Ramos (cell line): Measurements from ENCODE around the gene SLC12A6.
"Not testable (repeated sequence)": the region's sequence is repeated elsewhere in the genome, so short reads cannot be mapped to it uniquely, and the experiment has no call there.

Experiments
- in situ Hi-C: fragments of 300-500 bp; cut with MboI; formaldehyde crosslinking; loops from one replicate; pipeline ENCODE4 v1.14.3; 2022; ENCODE audit warnings: low sequenced_read_pairs; ENCODE audit not compliant: unreplicated experiment

The SLC12A6 gene

GRCh38 chr15:34359416-34359815 is 21.8 kb upstream of the SLC12A6 start:
- in situ Hi-C loops, result loop anchor here (25.0 kb wide), 1 partner anchor 247 kb away; the partner anchor contains the start of genes EMC7 and PGBD4

- in situ Hi-C loops, result loop anchor here (25.0 kb wide), 1 partner anchor 247 kb away; the partner anchor contains the start of genes EMC7 and PGBD4
Observed at GRCh38 chr15:34358948-34359347, 21.4 kb upstream of the SLC12A6 start.

DNA sequence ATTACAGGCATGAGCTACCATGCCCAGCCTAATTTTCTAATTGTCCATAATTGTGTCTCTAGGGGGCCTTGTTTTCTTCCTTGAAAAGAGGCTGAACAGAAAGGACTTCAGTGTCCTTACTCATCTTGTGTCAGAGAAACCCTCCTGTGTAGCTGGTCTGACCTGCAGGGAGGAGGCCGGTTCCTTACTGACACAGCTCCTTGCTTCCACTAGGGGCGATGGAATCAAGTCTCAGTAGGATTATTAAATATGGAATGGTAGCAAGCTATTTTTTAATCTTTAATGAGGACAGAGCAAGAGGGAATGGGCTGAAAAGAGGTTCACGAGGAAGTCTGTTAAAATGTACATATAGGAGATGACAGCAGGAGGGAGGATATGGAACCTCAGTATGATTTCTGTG is 20.8 kb upstream of the SLC12A6 start:
- in situ Hi-C loops, result loop anchor here (25.0 kb wide), 1 partner anchor 246 kb away; the partner anchor contains the start of genes EMC7 and PGBD4

- in situ Hi-C loops, result loop anchor here (25.0 kb wide), 1 partner anchor 245 kb away; the partner anchor contains the start of genes EMC7 and PGBD4
Observed at GRCh38 chr15:34357653-34358052, 20.1 kb upstream of the SLC12A6 start.

GRCh38 chr15:34355241-34355640 is 17.7 kb upstream of the SLC12A6 start:
- in situ Hi-C loops, result loop anchor here (25.0 kb wide), 1 partner anchor 243 kb away; the partner anchor contains the start of genes EMC7 and PGBD4

DNA sequence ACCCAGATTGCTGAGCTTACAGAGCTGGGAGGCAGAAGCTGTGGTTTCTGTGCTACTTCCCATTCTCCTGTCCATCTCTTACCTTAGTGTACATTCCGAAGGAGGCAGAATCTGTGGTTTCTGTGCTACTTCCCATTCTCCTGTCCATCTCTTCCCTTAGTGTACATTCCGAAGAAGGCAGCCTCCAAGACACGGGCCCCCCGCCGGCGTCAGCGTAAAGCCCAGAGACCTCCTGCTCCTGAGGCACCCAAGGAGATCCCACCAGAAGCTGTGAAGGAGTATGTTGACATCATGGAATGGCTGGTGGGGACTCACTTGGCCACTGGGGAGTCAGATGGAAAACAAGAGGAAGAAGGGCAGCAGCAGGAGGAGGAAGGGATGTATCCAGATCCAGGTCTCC is 16.7 kb upstream of the SLC12A6 start:
- in situ Hi-C loops, result loop anchor here (25.0 kb wide), 1 partner anchor 242 kb away; the partner anchor contains the start of genes EMC7 and PGBD4

- in situ Hi-C loops, result loop anchor here (25.0 kb wide), 1 partner anchor 241 kb away; the partner anchor contains the start of genes EMC7 and PGBD4
Observed at GRCh38 chr15:34353627-34354026, 16.0 kb upstream of the SLC12A6 start.

GRCh38 chr15:34352996-34353395 is 15.4 kb upstream of the SLC12A6 start:
- in situ Hi-C loops, result loop anchor here (25.0 kb wide), 1 partner anchor 241 kb away; the partner anchor contains the start of genes EMC7 and PGBD4

DNA sequence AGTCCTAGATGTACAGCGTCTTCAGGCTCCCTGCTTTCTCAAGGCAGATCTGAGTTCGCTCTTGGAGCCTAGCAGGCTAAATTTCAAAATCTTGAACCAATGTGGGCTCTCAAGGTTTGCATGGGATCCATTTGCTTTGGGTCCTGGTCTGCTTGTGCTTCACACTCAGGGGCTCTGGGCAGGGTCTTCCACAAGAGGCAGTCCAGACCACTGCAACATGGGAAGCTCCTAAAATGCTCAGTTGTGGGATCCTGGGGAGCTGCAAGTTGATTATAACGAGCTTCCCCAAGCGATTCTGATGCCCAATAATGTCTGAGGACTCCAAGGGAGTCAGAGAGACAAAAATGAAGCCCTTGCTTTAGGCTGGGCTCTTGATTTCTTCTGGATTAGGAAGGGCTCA is 12.2 kb upstream of the SLC12A6 start:
- in situ Hi-C loops, result loop anchor here (25.0 kb wide), 1 partner anchor 237 kb away; the partner anchor contains the start of genes EMC7 and PGBD4

DNA sequence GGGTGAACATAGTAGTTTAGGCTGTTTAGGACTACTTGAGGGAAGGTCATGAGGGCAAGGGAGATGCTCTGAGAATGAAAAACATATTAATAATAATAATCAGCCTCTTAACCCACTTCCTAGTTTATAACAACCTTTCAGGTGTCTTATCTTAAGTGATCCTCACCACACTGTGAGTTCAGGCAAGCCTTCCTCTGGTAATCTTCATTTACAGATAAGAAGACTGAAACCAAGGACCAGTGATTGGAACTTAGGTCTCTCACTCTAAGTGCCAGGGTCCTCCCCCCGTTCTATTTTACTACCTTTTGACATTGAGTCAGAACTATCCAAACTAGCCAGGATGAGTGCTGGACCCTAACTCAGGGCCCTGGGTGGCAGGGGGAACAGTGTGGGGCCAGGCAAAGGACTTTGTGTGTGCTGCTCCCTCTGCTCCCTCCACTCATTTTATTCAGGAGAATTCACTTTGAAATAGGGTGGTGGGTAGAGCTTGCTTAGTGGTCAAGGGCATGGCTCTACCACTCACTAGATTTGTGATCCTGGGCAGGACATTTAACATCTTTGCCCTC is 11.2 kb upstream of the SLC12A6 start:
- in situ Hi-C loops, result no loop called here

GRCh38 chr15:34347951-34348638 is 10.5 kb upstream of the SLC12A6 start:
- in situ Hi-C loops, result no loop called here

GRCh38 chr15:34342737-34343575 is 5.4 kb upstream of the SLC12A6 start, which contains the start of the genes NOP10 and NUTM1:
NOP10 (minus strand) TSS chr15:34343136; CDS start chr15:34343073, 63 bp downstream.
NUTM1 (plus strand) TSS chr15:34343315; CDS start chr15:34343697, 382 bp downstream.
- in situ Hi-C loops, result no loop called here

- in situ Hi-C loops, result not testable (repeated sequence)
Observed at GRCh38 chr15:34342213-34342736, 4.7 kb upstream of the SLC12A6 start.

- in situ Hi-C loops, result no loop called here
Observed at GRCh38 chr15:34341381-34342212, 4.0 kb upstream of the SLC12A6 start.

DNA sequence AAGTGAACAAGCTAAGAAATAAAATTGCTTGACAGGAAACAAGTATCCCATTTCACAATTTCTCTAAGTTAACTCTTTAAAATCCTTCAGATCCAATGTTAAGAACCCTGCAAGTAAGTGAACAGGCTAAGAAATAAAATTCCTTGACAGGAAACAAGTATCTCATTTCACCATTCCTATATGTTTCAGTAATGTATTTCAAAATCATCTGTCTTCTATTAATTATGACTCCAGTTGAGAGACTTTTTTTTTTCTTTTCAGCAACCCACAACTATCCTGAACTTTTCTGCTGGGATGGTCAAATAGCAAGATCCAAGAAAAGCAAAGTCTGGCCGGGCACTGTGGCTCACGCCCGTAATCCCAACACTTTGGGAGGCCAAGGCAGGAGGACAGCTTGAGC is 2.4 kb upstream of the SLC12A6 start:
- in situ Hi-C loops, result no loop called here

DNA sequence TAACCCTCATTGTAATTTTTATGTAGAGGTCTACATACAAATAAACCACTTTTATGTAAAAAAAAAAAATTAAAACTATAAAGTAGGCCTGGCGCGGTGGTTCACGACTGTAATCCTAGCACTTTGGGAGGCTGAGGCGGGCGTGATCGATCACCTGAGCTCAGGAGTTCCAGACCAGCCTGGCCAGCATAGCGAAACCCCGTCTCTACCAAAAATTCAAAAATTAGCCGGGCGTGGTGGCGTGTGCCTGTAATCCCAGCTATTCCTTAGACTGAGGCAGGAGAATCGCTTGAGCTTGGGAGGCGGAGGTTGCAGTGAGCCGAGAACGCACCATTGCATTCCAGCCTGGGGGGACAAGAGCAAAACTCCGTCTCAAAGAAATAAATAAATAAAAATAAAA is 766 bp upstream of the SLC12A6 start:
- in situ Hi-C loops, result no loop called here

DNA sequence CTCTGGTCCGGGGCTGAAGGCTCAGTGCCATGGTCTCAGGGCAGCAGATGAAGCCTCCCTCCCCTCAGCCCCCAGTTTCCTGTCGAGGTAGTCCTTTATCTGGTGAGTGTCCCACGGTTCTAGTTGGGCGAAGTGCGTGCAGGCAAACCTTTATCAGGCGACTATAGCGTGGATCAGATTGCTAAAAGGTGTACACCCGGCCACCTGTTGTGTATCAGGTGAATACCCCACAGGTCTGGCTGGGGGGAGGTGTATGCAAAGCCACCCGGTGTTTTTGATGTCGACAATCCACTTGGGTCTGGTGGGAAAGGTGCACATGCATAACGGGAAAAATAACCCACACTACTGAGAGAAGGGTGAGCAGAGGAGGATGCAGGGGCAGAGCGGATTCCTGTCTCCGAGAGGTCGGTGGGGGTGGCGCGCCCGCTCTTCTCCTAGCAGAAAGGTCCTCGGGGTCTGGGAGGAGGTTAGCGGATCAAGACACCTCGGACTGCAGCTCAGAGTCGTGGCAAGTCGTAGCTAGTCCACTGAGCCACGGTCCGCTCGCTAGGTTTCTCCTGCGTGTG is 507 bp downstream of the SLC12A6 start:
- in situ Hi-C loops, result no loop called here

DNA sequence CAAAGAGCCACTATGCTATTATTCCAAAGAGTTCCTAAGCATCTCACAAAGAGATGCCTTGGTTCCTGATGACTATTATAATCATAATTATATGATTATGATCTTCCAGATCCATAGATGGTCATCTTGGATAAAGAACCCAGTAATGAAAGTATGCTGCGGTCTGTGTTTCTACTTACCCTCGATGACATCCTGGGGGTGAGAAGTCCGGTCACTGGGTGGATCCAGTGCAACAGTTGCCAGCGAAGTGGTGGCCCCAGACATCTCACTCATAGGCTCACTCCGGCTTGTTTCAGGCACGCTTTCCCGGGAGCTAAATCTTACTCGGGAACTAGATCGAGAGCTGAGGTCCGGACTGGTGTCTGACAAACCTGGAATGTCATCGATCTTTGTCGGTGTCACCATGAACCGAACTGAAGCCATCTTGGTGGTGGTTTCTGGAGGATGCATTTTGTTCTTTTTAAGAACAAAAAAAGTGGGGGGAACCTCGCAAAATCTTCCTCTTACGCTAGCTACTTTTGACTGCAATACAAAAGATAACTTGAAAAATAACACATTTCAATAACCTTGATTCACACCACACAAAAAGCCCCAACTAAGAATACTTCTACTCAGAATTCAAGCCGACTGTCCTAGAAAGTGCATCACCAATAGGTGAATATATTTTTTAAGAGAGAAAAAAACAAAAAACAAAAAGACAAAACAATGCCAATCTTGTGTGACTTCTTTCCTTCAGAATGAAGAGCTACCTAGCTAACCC is 1.2 kb downstream of the SLC12A6 start:
- in situ Hi-C loops, result no loop called here
